Activated naive CD4-positive, alpha-beta T cell (primary cell): ENCODE measurements around the gene ACVR1B.

Experiments used
- DNase-seq, 4 experiments: peaks; one replicate each; lab custom pipeline; 2025; lab: John Stamatoyannopoulos, UW

ACVR1B gene

DNA sequence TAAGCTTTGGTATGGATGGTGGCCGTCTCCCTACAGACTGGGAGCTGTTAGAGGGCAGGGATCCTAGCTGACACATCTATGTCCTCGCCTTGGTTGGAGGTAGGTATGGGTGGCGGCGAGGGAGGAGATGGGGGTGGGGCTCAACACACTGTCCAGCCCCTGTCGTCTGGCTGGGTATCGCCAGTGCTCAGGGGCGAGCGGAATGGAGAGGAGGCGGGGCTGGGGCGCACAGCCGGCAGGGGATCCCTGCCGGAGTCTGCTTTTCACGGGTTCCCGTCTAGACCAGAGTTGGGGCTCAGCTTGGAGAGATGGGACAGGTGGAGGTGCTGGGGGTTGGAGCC, 71.3 kb downstream of the ACVR1B start:
- DNase-seq, result peak in 1 of 4 experiments; percentile 31

DNA sequence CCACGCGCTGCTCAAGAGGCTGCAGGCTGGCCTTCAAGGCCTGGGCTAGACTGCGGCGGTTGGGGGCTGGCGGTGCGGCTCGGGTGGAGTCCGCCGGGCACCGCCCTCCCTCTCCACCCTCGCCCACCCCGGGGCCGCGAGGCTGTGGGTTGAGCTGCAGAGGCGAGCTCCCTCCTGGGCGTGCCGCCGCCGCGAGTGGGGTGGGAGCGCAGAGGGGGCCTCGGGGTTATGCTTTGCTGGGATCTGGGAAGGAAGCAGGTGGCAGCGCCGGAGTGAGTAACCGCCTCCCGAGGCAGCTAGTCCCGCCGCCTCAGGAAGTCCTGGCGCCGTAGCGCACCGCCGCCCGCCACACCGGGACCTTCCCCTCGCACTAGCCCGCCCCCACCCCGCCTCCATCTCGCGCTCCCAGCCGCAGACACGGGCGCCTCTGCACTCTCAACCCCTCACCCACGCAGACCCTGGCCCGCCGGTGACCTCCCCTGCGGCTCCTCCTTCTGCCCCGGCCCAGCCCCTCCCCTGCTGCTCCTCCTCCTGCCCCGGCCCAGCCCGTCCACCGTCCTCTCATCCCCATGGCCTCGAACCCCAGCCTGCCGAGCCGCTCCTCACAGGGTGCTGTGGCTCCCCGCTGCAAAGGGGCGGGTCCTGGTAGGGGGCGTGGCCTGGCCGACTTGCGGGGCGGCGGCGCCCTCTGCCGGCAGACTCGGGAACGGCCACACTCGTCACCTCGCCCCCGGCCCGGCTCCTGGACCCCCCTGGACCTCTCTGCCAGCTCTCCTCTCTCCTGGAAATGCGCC, 71.9 kb downstream of the ACVR1B start:
- peak; percentile 80 to 92 (median 84) for DNase-seq

GRCh38 chr12:52023976-52024688, 72.6 kb downstream of the ACVR1B start:
- no peak for DNase-seq

DNA sequence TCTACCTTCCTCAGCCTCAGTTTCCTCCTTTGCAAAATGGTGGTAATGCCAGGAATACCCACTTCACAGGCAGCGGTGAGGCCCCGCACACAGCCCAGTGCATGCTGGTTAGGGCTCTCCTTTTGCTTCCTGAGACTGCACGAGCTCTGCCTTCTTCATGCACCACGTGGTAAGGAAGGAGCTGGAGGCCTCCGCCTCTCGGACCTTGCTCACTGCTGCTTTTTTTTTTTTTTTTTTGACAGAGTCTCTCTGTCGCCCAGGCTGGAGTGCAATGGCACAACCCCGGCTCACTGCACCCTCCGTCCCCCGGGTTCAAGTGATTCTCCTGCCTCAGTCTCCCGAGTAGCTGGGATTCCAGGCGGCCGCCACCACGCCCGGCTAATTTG, 73.3 kb downstream of the ACVR1B start:
- no peak for DNase-seq

DNA sequence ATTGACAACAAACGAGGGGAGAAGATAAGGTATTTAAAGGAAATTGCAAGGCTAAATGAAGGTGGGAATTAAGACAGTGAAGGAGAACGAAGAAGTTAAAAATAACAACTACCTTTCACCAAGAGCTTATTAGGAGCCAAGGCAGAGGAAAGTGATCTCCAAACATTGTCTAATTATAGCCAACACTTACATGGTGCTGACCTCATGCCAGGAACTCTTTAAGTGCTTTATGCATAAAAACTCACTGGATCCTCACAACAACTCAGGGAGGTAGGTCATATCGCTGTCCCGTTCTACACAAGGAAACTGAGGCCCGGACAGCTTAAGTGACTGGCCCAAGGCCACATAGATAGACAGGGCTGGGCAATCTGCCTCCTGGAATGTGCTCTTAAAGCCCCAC, 74.8 kb downstream of the ACVR1B start:
- no peak for DNase-seq

GRCh38 chr12:52027085-52027843, 75.8 kb downstream of the ACVR1B start:
- no peak for DNase-seq

GRCh38 chr12:52029685-52030084, 78.2 kb downstream of the ACVR1B start:
- DNase-seq, result no peak

DNA sequence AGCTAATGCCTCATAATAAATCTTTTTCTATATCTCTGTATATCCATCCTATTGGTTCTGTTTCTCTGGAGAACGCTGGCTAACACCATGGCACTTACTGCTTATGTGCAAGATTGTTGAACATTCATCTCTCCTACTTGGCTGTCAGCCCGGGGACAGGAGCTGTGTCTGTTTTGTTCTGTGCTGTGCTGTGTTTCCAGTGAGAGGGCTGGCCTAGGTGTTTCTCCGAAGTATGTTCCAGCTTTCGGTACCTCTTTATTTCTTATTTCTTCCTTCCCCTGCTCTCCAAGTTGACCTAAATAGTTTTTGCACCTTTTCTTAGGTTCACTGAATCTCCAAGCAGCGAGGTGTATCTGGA, 80.9 kb downstream of the ACVR1B start:
- DNase-seq, result no peak

- DNase-seq, result peak; percentile 57 to 79 (median 65)
These were observed 81.4 kb downstream of the ACVR1B start for GRCh38 chr12:52032804-52033445.

GRCh38 chr12:52033446-52034140, 82.1 kb downstream of the ACVR1B start:
- DNase-seq, result no peak

- no peak for DNase-seq
These were observed 83.7 kb downstream of the ACVR1B start for GRCh38 chr12:52035190-52035589.

DNA sequence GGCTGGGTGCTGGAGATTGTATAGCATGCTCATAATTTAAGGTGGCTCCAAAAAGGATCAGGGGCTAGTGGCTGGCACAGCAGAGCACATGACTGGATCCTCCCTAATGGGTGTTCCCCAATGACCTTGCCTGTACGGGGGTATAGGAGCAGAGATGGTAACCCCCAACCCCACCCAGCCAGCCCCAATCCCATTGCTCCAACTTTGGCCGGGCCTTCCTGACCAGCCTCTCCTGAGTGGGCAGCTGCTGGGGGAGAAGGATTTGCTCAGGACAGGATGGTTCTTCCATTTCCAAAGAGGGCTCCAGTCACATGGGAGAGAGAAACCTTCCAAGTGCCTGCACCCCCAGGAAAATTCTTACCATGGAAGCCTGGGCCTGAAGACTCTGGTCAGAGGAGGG, 84.4 kb downstream of the ACVR1B start:
- DNase-seq, result no peak

DNA sequence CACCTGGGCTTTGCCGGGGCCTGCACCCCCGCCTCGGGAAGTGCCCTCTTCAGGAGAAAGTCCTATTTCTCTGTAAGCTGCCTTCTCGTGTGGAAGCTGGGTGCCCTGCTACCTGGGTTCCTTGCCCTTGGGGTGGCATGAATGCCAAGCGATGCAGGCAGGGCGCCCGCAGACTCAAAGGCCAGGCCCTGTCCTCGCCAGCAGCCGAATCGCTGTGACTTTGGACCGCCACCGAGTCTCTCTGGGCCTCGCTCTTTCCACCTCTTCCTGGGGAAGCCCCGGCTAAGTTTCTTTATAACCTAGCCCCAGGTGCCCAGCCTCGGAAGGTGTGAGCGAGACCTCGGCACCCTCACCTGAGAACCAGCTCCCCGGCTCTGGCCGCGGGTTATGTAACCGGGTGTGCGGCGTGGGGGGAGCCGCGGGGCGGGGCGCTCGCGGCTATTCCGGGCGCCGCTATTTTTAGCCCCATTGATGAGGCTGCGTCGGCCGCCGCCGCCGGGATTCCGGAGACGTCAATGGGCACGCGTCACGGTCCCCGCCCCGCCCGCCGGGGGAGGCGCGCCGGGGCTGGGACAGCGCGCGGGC, 85.2 kb downstream of the ACVR1B start:
- DNase-seq, result peak; percentile 41 to 78 (median 65)

- no peak for DNase-seq
These were observed 85.9 kb downstream of the ACVR1B start for GRCh38 chr12:52037248-52037861.

GRCh38 chr12:52038447-52038846, 86.9 kb downstream of the ACVR1B start:
- DNase-seq, result no peak

DNA sequence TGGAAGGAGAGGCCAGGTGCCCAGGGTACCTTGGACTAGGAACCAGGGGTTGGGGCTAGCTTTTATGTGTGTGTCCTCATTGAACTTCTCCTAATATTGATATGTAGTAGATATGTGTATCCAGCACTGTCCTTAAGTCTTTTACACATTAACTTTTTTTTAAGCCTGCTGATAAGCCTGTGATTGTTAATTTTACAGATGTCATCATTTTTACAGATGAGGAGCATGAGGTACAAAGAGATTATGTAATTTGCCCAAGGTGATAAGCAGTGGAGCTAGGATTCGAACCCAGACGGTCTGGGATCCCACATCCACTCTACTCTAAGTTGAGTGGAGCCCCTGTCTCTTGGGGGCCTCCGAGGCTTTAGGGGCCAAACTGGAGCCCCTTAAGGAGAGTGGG, 89.5 kb downstream of the ACVR1B start:
- no peak for DNase-seq

- peak in 2 of 4 experiments; percentile 15 to 31 for DNase-seq
These were observed 90.2 kb downstream of the ACVR1B start for GRCh38 chr12:52041695-52042123.

DNA sequence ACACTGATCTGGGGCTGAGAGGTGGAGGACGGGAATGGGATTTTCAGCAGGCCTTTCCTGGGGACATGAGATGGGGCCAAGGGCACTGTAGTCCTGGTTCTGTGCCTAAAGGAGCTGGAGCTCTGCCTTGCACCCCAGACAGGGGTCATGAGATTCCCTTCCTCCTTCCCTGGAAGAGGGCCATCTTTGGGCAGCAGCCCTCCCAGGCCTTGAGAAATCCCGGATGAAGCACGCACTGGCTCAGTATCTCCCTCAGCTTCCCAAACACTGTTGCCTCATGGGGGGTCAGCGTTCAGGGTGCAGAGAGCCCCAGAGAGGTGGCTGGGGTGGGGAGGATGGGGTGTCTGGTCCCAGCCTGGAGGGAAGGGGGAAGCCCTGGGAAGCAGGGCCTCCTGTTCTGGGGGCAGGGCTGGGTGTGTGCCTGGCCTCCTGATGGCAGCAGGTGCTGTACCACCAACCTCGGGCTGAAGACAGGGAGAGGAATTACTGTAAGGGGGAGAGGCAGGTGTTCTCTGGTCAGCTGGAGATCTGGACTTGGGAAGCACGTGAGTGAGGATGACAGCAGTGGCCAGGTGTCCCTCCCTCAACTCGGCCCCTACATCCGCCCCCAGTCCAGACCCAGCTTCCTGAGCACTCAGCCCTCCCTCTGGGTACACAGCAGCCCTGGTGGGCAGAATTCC, 91.3 kb downstream of the ACVR1B start:
- no peak for DNase-seq

DNA sequence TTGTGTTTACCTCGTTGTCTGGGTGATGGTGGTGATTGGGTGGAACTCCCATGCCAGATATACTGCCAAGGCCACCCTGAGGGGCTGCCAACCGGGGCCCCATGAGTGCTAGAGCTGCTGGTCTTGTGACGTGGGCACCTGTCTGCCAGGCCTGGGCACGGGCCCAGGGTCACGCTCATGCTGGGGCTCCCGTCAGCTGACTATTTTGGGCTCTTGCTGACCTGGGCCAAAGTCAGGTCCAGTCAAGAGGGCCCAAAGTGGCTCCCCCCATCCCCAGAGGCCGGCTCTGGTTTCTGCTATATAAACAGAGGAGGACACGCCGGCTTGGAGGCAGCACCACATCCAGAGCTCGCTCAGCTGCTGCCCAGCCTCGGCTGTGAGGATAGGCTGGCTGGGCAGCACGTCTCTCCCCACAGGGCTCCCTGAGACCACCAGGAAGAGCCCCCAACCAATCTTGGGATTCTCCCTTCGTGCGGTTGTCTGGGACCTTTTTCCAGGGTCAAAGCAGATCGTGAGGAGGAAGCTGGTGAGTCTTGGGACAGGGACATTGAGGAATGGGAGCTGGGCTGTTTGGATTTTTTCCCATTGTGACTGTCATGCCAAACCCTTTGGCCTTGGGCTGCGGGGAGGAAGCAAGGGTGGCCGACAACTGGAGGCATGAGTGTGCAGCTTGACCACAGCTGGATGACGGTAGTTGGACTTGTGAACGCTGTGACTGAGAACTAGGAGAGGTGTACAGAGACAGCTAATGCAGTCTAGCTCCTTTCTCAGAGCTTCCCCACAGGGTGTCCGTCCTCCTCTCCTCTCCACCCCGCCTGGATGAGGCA, 92.1 kb downstream of the ACVR1B start:
- DNase-seq, result no peak
